ENCODE results near the gene UFSP2.

UFSP2 gene

GRCh38 chr4:185425647-185426352 is at the start of gene UFSP2:
TSS of gene UFSP2 (minus strand) at chr4:185425964. CDS start at chr4:185425868, 96 bp downstream.
- Histone ChIP-seq H3K9ac (ENCODE audit: low read depth, low read length) (peak within 1 kb of the TSS; percentile 99), H3K4me3 (ENCODE audit: low read depth, low read length) (peak within 1 kb of the TSS; percentile 92), H3K36me3 (ENCODE audit: control insufficient read depth, insufficient read depth, low read length) (no peaks in the 10 kb centered on the region)

GRCh38 chr4:185473247-185473646 is 47.5 kb upstream of the UFSP2 start:
- H3K9me3 ChIP-seq (ENCODE audit: control insufficient read depth, insufficient read depth, low read length): no peaks in the 10 kb centered on the region

More at GRCh38 chr4:185425647-185426352, at the start of gene UFSP2:
- H3K27me3 ChIP-seq (ENCODE audit: control insufficient read depth, insufficient read depth, low read length): no peaks in the 10 kb centered on the region
- no peaks in the 10 kb centered on the region for H3K9me3 ChIP-seq (ENCODE audit: control insufficient read depth, insufficient read depth, low read length)
- peaks cover 3% of the 10 kb centered on the region for H3K4me1 ChIP-seq (ENCODE audit: control insufficient read depth, insufficient read depth, low read length)

GRCh38 chr4:185472103-185472542 is 46.4 kb upstream of the UFSP2 start:
- Histone ChIP-seq H3K9ac (ENCODE audit: low read depth, low read length) (no peak overlapping the region), H3K9me3 (ENCODE audit: control insufficient read depth, insufficient read depth, low read length) (no peaks in the 10 kb centered on the region), H3K27me3 (ENCODE audit: control insufficient read depth, insufficient read depth, low read length) (peaks cover 31% of the 10 kb centered on the region), H3K4me3 (ENCODE audit: low read depth, low read length) (peak overlapping the region; percentile 68), H3K4me1 (ENCODE audit: control insufficient read depth, insufficient read depth, low read length) (no peaks in the 10 kb centered on the region), H3K36me3 (ENCODE audit: control insufficient read depth, insufficient read depth, low read length) (no peaks in the 10 kb centered on the region)

More at GRCh38 chr4:185473247-185473646, 47.5 kb upstream of the UFSP2 start:
- Histone ChIP-seq H3K4me1 (ENCODE audit: control insufficient read depth, insufficient read depth, low read length) (no peaks in the 10 kb centered on the region), H3K9ac (ENCODE audit: low read depth, low read length) (no peak overlapping the region), H3K27me3 (ENCODE audit: control insufficient read depth, insufficient read depth, low read length) (peaks cover 38% of the 10 kb centered on the region), H3K4me3 (ENCODE audit: low read depth, low read length) (no peak overlapping the region), H3K36me3 (ENCODE audit: control insufficient read depth, insufficient read depth, low read length) (no peaks in the 10 kb centered on the region)

GRCh38 chr4:185471235-185472102 is 45.7 kb upstream of the UFSP2 start, which contains the start of gene CCDC110:
TSS of gene CCDC110 (minus strand) at chr4:185471733. CDS start at chr4:185471683, 50 bp downstream.
- Histone ChIP-seq H3K36me3 (ENCODE audit: control insufficient read depth, insufficient read depth, low read length) (no peaks in the 10 kb centered on the region), H3K9me3 (ENCODE audit: control insufficient read depth, insufficient read depth, low read length) (no peaks in the 10 kb centered on the region), H3K4me3 (ENCODE audit: low read depth, low read length) (peak within 1 kb of the TSS; percentile 92), H3K9ac (ENCODE audit: low read depth, low read length) (peak within 1 kb of the TSS; percentile 32), H3K4me1 (ENCODE audit: control insufficient read depth, insufficient read depth, low read length) (no peaks in the 10 kb centered on the region), H3K27me3 (ENCODE audit: control insufficient read depth, insufficient read depth, low read length) (peaks cover 28% of the 10 kb centered on the region)

GRCh38 chr4:185470501-185471195 is 44.9 kb upstream of the UFSP2 start:
- H3K4me3 ChIP-seq (ENCODE audit: low read depth, low read length): peak overlapping the region; percentile 92

GRCh38 chr4:185469580-185470154 is 43.9 kb upstream of the UFSP2 start:
- H3K9me3 ChIP-seq (ENCODE audit: control insufficient read depth, insufficient read depth, low read length): no peaks in the 10 kb centered on the region
- H3K36me3 ChIP-seq (ENCODE audit: control insufficient read depth, insufficient read depth, low read length): no peaks in the 10 kb centered on the region
- peaks cover 28% of the 10 kb centered on the region for H3K27me3 ChIP-seq (ENCODE audit: control insufficient read depth, insufficient read depth, low read length)
- no peak overlapping the region for H3K4me3 ChIP-seq (ENCODE audit: low read depth, low read length)
- H3K9ac ChIP-seq (ENCODE audit: low read depth, low read length): no peak overlapping the region
- H3K4me1 ChIP-seq (ENCODE audit: control insufficient read depth, insufficient read depth, low read length): no peaks in the 10 kb centered on the region

More at GRCh38 chr4:185470501-185471195, 44.9 kb upstream of the UFSP2 start:
- H3K4me1 ChIP-seq (ENCODE audit: control insufficient read depth, insufficient read depth, low read length): no peaks in the 10 kb centered on the region
- peak overlapping the region; percentile 32 for H3K9ac ChIP-seq (ENCODE audit: low read depth, low read length)
- H3K27me3 ChIP-seq (ENCODE audit: control insufficient read depth, insufficient read depth, low read length): peaks cover 28% of the 10 kb centered on the region
- H3K36me3 ChIP-seq (ENCODE audit: control insufficient read depth, insufficient read depth, low read length): no peaks in the 10 kb centered on the region
- no peaks in the 10 kb centered on the region for H3K9me3 ChIP-seq (ENCODE audit: control insufficient read depth, insufficient read depth, low read length)

GRCh38 chr4:185468999-185469398 is 43.2 kb upstream of the UFSP2 start:
- H3K9me3 ChIP-seq (ENCODE audit: control insufficient read depth, insufficient read depth, low read length): no peaks in the 10 kb centered on the region
- H3K4me3 ChIP-seq (ENCODE audit: low read depth, low read length): no peak overlapping the region
- peaks cover 3% of the 10 kb centered on the region for H3K4me1 ChIP-seq (ENCODE audit: control insufficient read depth, insufficient read depth, low read length)
- no peak overlapping the region for H3K9ac ChIP-seq (ENCODE audit: low read depth, low read length)
- peaks cover 28% of the 10 kb centered on the region for H3K27me3 ChIP-seq (ENCODE audit: control insufficient read depth, insufficient read depth, low read length)
- no peaks in the 10 kb centered on the region for H3K36me3 ChIP-seq (ENCODE audit: control insufficient read depth, insufficient read depth, low read length)

GRCh38 chr4:185467991-185468390 is 42.2 kb upstream of the UFSP2 start:
- Histone ChIP-seq H3K4me3 (ENCODE audit: low read depth, low read length) (no peak overlapping the region), H3K9me3 (ENCODE audit: control insufficient read depth, insufficient read depth, low read length) (no peaks in the 10 kb centered on the region), H3K9ac (ENCODE audit: low read depth, low read length) (no peak overlapping the region), H3K4me1 (ENCODE audit: control insufficient read depth, insufficient read depth, low read length) (peaks cover 3% of the 10 kb centered on the region), H3K27me3 (ENCODE audit: control insufficient read depth, insufficient read depth, low read length) (peaks cover 28% of the 10 kb centered on the region), H3K36me3 (ENCODE audit: control insufficient read depth, insufficient read depth, low read length) (no peaks in the 10 kb centered on the region)

GRCh38 chr4:185467101-185467500 is 41.3 kb upstream of the UFSP2 start:
- Histone ChIP-seq H3K27me3 (ENCODE audit: control insufficient read depth, insufficient read depth, low read length) (peaks cover 25% of the 10 kb centered on the region), H3K36me3 (ENCODE audit: control insufficient read depth, insufficient read depth, low read length) (no peaks in the 10 kb centered on the region), H3K4me1 (ENCODE audit: control insufficient read depth, insufficient read depth, low read length) (peaks cover 3% of the 10 kb centered on the region), H3K9ac (ENCODE audit: low read depth, low read length) (no peak overlapping the region), H3K9me3 (ENCODE audit: control insufficient read depth, insufficient read depth, low read length) (no peaks in the 10 kb centered on the region), H3K4me3 (ENCODE audit: low read depth, low read length) (no peak overlapping the region)

GRCh38 chr4:185465707-185466106 is 39.9 kb upstream of the UFSP2 start:
- H3K9ac ChIP-seq (ENCODE audit: low read depth, low read length): no peak overlapping the region
- H3K36me3 ChIP-seq (ENCODE audit: control insufficient read depth, insufficient read depth, low read length): no peaks in the 10 kb centered on the region
- no peaks in the 10 kb centered on the region for H3K9me3 ChIP-seq (ENCODE audit: control insufficient read depth, insufficient read depth, low read length)
- peaks cover 3% of the 10 kb centered on the region for H3K4me1 ChIP-seq (ENCODE audit: control insufficient read depth, insufficient read depth, low read length)
- H3K27me3 ChIP-seq (ENCODE audit: control insufficient read depth, insufficient read depth, low read length): peaks cover 21% of the 10 kb centered on the region
- no peak overlapping the region for H3K4me3 ChIP-seq (ENCODE audit: low read depth, low read length)

GRCh38 chr4:185464887-185465286 is 39.1 kb upstream of the UFSP2 start:
- H3K9ac ChIP-seq (ENCODE audit: low read depth, low read length): no peak overlapping the region
- peaks cover 3% of the 10 kb centered on the region for H3K4me1 ChIP-seq (ENCODE audit: control insufficient read depth, insufficient read depth, low read length)
- H3K4me3 ChIP-seq (ENCODE audit: low read depth, low read length): no peak overlapping the region
- peaks cover 13% of the 10 kb centered on the region for H3K27me3 ChIP-seq (ENCODE audit: control insufficient read depth, insufficient read depth, low read length)
- no peaks in the 10 kb centered on the region for H3K9me3 ChIP-seq (ENCODE audit: control insufficient read depth, insufficient read depth, low read length)
- H3K36me3 ChIP-seq (ENCODE audit: control insufficient read depth, insufficient read depth, low read length): no peaks in the 10 kb centered on the region
